Mammary epithelial cell (primary cell): ENCODE results near the gene ALDH8A1.

Experiments used
- CTCF ChIP-seq, 2 donors: IDR thresholded peaks in 1 of 2; conservative IDR thresholded peaks in 1 of 2; 2 replicates each; pipeline ENCODE4 v1.5.1; 2011 to 2012; ENCODE audit warnings: inconsistent platforms in 2 of 2, low read length in 2 of 2, mild to moderate bottlenecking in 2 of 2, control low read depth in 1 of 2, low read depth in 1 of 2; ENCODE audit not compliant: insufficient read depth in 1 of 2; ENCODE audit errors: extremely low read depth in 1 of 2
- EZH2 ChIP-seq: IDR thresholded peaks from 2 replicates; pipeline ENCODE4 v1.6.1; 2012; ENCODE audit warnings: low read length, inconsistent platforms, borderline replicate concordance

DNA sequence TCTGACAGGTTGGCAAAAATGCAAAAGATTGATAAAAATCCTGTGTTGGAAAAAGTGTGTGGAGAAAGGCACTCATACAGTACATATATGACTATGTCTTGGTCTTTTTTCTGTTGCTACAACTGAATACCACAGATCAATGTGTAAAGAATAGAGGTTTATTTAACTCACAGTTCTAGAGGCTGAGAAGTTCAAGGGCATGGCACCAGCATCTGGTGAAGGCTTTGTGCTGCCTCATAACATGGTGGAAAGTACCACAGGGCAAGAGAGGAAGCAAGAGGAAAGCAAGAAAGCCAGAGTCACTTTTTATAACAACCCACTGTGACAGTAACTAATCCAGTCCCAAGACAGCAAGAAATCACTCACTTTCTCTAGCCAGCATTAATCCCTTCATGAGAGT is 57.5 kb downstream of the ALDH8A1 start:
- TF ChIP-seq CTCF (conservative IDR thresholded peaks at IDR 0.05 in 1 of 2, IDR thresholded peaks at IDR 0.05 in 1 of 2; ENCODE audit: extremely low read depth in 1 of 2, insufficient read depth in 1 of 2, low read depth in 1 of 2, low read length in 2 of 2): no peak
- TF ChIP-seq EZH2: no peak
